CD14-positive monocyte (primary cell): ENCODE results near the gene TMEM61. TPM values are rescaled to one million over a fixed set of nuclear protein-coding genes. Genes with fewer than 3 reads are reported as not detected.
"Not testable (repeated sequence)": the region's sequence is repeated elsewhere in the genome, so short reads cannot be mapped to it uniquely, and the experiment has no call there.

Experiments used
- DNase-seq, 3 donors: peaks; one replicate each; pipeline ENCODE4 v3.0.0-alpha.2; 2011 to 2022
- H2AFZ ChIP-seq: 2 replicates; pipeline ENCODE4 v1.6.0; 2012; ENCODE audit warnings: mild to moderate bottlenecking, low read depth, low read length, inconsistent platforms; ENCODE audit not compliant: insufficient read depth, poor library complexity, severe bottlenecking
- H3K27ac ChIP-seq, 2 donors: 1 replicate in 1 of 2; 2 replicates in 1 of 2; pipeline ENCODE4 v1.5.1; 2012 to 2013; ENCODE audit warnings: low read length in 2 of 2, control low read depth in 1 of 2, inconsistent platforms in 1 of 2, low read depth in 1 of 2, mild to moderate bottlenecking in 1 of 2
- H3K27me3 ChIP-seq, 2 donors: one replicate each; pipeline versions ENCODE4 v1.6.0 to v1.6.1; 2011 to 2013; ENCODE audit warnings: low read length in 2 of 2; ENCODE audit not compliant: control insufficient read depth in 2 of 2, insufficient read depth in 2 of 2
- H3K36me3 ChIP-seq, 2 donors: replicated peaks in 1 of 2; 1 replicate in 1 of 2; 2 replicates in 1 of 2; pipeline versions ENCODE4 v1.5.1 to v1.6.1; 2012 to 2013; ENCODE audit warnings: low read length in 2 of 2, control low read depth in 1 of 2, inconsistent platforms in 1 of 2, mild to moderate bottlenecking in 1 of 2; ENCODE audit not compliant: insufficient read depth in 2 of 2, control insufficient read depth in 1 of 2
- H3K4me1 ChIP-seq, 2 donors: 1 replicate in 1 of 2; 2 replicates in 1 of 2; pipeline versions ENCODE4 v1.5.1 to v1.6.1; 2012 to 2013; ENCODE audit warnings: low read length in 2 of 2, control low read depth in 1 of 2, inconsistent platforms in 1 of 2, mild to moderate bottlenecking in 1 of 2, moderate library complexity in 1 of 2; ENCODE audit not compliant: insufficient read depth in 2 of 2, control insufficient read depth in 1 of 2
- H3K4me2 ChIP-seq: replicated peaks from 2 replicates; pipeline ENCODE3; 2012; ENCODE audit warnings: low read length, moderate library complexity, mild to moderate bottlenecking; ENCODE audit not compliant: poor library complexity, severe bottlenecking; ENCODE audit errors: extremely low read depth
- H3K4me3 ChIP-seq, 3 experiments: fragments of 200-600 bp in 1 of 3; sonication (generic) in 1 of 3; replicated peaks in 1 of 3; 1 replicate in 2 of 3; 2 replicates in 1 of 3; pipeline ENCODE4 v1.5.1; 2011 to 2013; ENCODE audit warnings: low read length in 3 of 3, mild to moderate bottlenecking in 3 of 3, control low read depth in 2 of 3, low read depth in 2 of 3, inconsistent platforms in 1 of 3, moderate library complexity in 1 of 3
- H3K79me2 ChIP-seq: 2 replicates; pipeline ENCODE4 v1.6.0; 2012; ENCODE audit warnings: mild to moderate bottlenecking, control low read depth, inconsistent platforms, low read length, moderate library complexity; ENCODE audit not compliant: insufficient read depth
- H3K9ac ChIP-seq: 2 replicates; pipeline ENCODE4 v1.6.0; 2017; ENCODE audit warnings: low read length, mild to moderate bottlenecking; ENCODE audit not compliant: insufficient read depth, poor library complexity, severe bottlenecking
- H3K9me3 ChIP-seq, 2 donors: replicated peaks in 1 of 2; 1 replicate in 1 of 2; 2 replicates in 1 of 2; pipeline versions ENCODE4 v1.5.1 to v1.6.1; 2012 to 2013; ENCODE audit warnings: low read length in 2 of 2, control low read depth in 1 of 2; ENCODE audit not compliant: control insufficient read depth in 1 of 2, insufficient read depth in 1 of 2
- H4K20me1 ChIP-seq: 2 replicates; pipeline ENCODE4 v1.6.0; 2012; ENCODE audit warnings: mild to moderate bottlenecking, low read length, control low read depth, moderate library complexity; ENCODE audit not compliant: insufficient read depth
- H3K27ac Mint-ChIP-seq, 7 donors: one replicate each; pipeline ENCODE4 v1.8.0; 2020; ENCODE audit warnings: mild to moderate bottlenecking in 7 of 7, mixed read lengths in 7 of 7, moderate library complexity in 6 of 7, inconsistent platforms in 2 of 7
- H3K27me3 Mint-ChIP-seq, 3 donors: one replicate each; pipeline ENCODE4 v1.8.0; 2021 to 2022; ENCODE audit warnings: low read depth in 3 of 3, mild to moderate bottlenecking in 3 of 3, mixed read lengths in 3 of 3, moderate library complexity in 3 of 3, inconsistent platforms in 1 of 3
- H3K36me3 Mint-ChIP-seq, 2 donors: one replicate each; pipeline ENCODE4 v1.8.0; 2020; ENCODE audit warnings: mixed read lengths in 2 of 2, inconsistent platforms in 1 of 2, mild to moderate bottlenecking in 1 of 2
- H3K4me1 Mint-ChIP-seq: one replicate; pipeline ENCODE4 v1.8.0; 2020; ENCODE audit warnings: mild to moderate bottlenecking, mixed read lengths
- H3K4me3 Mint-ChIP-seq, 2 donors: one replicate each; pipeline ENCODE4 v1.8.0; 2020; ENCODE audit warnings: mild to moderate bottlenecking in 2 of 2, mixed read lengths in 2 of 2, moderate library complexity in 1 of 2
- H3K9me3 Mint-ChIP-seq, 7 donors: one replicate each; pipeline ENCODE4 v1.8.0; 2020 to 2022; ENCODE audit warnings: mixed read lengths in 7 of 7, mild to moderate bottlenecking in 6 of 7, moderate library complexity in 6 of 7, inconsistent platforms in 2 of 7
- CTCF ChIP-seq: fragments of 200-600 bp; IDR thresholded peaks from one replicate; pipeline ENCODE4 v1.8.0; 2022; ENCODE audit warnings: antibody characterized with exemption, mild to moderate bottlenecking
- WGBS: methylation state at CpG from one replicate; pipeline ENCODE4 v1.1.5; 2013; ENCODE audit warnings: missing lambda C conversion rate; ENCODE audit not compliant: insufficient coverage; 5-methylcytosine and 5-hydroxymethylcytosine counted together
- intact Hi-C, 2 donors: fragments of 100-400 bp; cut with micrococcal nuclease; formaldehyde crosslinking; loops; one replicate each; pipeline versions ENCODE4 v1.15.0 to v1.15.1; 2023
- polyA plus RNA-seq, 3 donors: library from polyadenylated mRNA; depleted of rRNA in 1 of 3; unstranded in 2 of 3; stranded (reverse) in 1 of 3; fragments of 300-500 nt in 2 of 3; fragments of >200 nt in 1 of 3; fragmentation: Illumina TruSeq in 2 of 3; gene quantifications; 1 replicate in 2 of 3; 2 replicates in 1 of 3; pipeline ENCODE4 v1.2.3, GENCODE V29; 2012 to 2021

Gene TMEM61
- polyA plus RNA-seq, 3 donors = not detected

GRCh38 chr1:54931275-54931840, 49.1 kb upstream of the TMEM61 start:
- no peaks in the 10 kb centered on the region for H3K36me3 ChIP-seq
- no peak overlapping the region for H3K9ac ChIP-seq
- H2AFZ ChIP-seq = no peak overlapping the region
- Mint-ChIP-seq H3K27ac (no peak overlapping the region), H3K9me3 (peaks cover 3 to 8% (median 5%) of the 10 kb centered on the region in 7 donors), H3K4me3 (no peak overlapping the region), H3K4me1 (no peaks in the 10 kb centered on the region), H3K27me3 (peaks cover 9 to 13% (median 10%) of the 10 kb centered on the region in 3 donors), H3K36me3 (no peaks in the 10 kb centered on the region)
- H3K4me1 ChIP-seq = no peaks in the 10 kb centered on the region
- no peak overlapping the region for H3K4me2 ChIP-seq
- no peaks in the 10 kb centered on the region for H3K9me3 ChIP-seq
- no peak overlapping the region for H3K27ac ChIP-seq
- intact Hi-C loops = no loop called here
- DNase-seq = no peak
- H4K20me1 ChIP-seq = no peaks in the 10 kb centered on the region
- no peaks in the 10 kb centered on the region for H3K27me3 ChIP-seq
- no peak overlapping the region for H3K4me3 ChIP-seq
- 100% methylated on average over 1 of the region's 1 CpG for WGBS
- TF ChIP-seq CTCF = no peak
- no peaks in the 10 kb centered on the region for H3K79me2 ChIP-seq

GRCh38 chr1:54934081-54934480, 46.3 kb upstream of the TMEM61 start:
- H3K27me3 Mint-ChIP-seq = peaks cover 14 to 22% (median 15%) of the 10 kb centered on the region in 3 donors
- H3K4me1 Mint-ChIP-seq, H3K27me3 ChIP-seq, H3K4me2 ChIP-seq, H3K9ac ChIP-seq, intact Hi-C loops, H3K9me3 ChIP-seq, H3K4me3 ChIP-seq, H3K36me3 Mint-ChIP-seq, H3K9me3 Mint-ChIP-seq, H3K27ac ChIP-seq, H3K79me2 ChIP-seq, H2AFZ ChIP-seq, H4K20me1 ChIP-seq, H3K4me3 Mint-ChIP-seq, H3K36me3 ChIP-seq, H3K27ac Mint-ChIP-seq, DNase-seq, H3K4me1 ChIP-seq: not testable (repeated sequence)
- WGBS = 88% methylated on average over 3 of the region's 6 CpGs
